Measurements from ENCODE around the gene DIABLO.
"Not testable (repeated sequence)": the region's sequence is repeated elsewhere in the genome, so short reads cannot be mapped to it uniquely, and the experiment has no call there.

The DIABLO gene

DNA sequence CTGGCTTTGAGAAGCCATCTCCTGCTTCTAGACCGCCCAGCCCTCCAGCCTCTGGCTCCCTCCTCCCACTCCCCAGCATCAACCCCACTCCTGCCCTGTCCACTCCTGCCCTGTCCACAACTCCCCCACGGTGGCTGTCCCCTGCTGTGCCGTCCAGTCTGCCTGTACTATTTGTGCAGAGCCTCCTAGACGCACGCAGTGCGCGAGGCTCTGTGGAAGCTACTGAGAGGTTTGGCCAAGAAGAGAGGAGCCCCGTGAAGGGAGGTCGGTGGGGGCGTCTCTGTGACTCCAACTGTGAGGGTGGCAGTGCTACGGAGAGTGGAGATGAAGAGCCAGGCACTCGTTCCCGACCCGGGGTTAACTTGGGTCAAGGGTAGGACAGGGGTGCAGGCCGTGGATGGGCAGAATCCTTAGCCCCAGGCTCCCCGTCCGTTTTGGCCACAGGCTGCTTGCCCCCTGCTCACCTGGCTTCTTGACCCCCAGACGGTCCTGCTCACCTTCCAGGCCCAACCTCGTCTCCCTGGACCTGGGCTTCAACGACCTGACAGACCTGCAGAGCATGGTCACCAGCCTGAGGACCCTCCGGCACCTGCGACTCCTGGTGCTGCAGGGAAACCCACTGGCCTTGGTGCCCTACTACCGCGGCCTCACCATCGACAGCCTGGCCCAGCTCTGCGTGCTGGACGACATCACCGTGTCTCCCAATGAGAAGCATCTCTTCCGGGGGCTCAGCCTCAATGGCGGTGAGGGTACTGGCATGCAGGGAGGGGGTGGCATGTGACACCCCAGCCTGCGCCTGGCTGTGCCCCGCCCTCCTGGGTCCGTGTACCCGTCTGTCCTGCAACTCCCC lies 36.0 kb downstream of the DIABLO start:
- DNase-seq (ENCODE audit: low read depth in 2 of 2): no peak

DNA sequence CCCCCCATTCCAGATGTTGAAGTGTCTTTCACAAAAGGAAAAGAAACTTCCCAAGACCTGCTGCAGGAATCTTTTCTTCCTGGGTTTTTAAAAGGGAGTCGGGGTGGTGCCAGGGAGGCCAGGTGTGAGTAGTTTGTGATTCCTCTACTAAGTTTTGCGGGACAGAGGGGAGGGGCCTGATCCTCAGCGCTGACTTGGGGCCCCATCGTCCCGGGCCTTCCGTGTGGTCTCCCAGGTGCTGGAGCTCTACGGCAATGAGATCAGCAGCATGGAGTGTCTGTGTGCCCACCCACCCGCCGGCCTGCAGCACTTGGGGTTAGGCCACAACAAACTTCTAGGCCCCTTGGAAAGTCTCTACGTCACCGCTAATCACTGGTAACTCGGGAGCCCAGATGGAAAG lies 38.4 kb downstream of the DIABLO start:
- DNase-seq (ENCODE audit: low read depth in 2 of 2): no peak

GRCh38 chr12:122185494-122186082 lies 40.3 kb downstream of the DIABLO start:
- no peak for DNase-seq (ENCODE audit: low read depth in 2 of 2)

DNA sequence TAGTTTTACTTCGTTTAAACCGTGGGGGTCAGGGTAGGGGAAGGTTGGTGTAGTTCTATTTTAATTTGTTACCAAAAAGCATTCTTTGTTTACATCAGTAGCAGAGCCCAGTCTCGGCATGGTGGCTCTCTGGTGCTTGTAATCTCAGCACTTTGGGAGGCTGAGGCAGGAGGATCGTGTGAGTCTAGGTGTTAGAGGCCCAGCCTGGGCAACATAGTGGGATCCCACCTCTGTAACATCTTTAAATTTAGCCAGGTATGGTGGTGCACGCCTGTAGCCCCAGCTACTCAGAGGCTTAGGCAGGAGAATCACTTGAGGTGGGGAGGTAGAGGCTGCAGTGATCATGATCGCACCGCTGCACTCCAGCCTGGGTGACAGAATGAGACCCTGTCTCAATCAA lies 40.8 kb downstream of the DIABLO start:
- no peak for DNase-seq (ENCODE audit: low read depth in 2 of 2)

GRCh38 chr12:122184517-122184916 lies 41.3 kb downstream of the DIABLO start:
- DNase-seq (ENCODE audit: low read depth in 2 of 2): no peak

GRCh38 chr12:122183588-122183940 lies 42.3 kb downstream of the DIABLO start:
- no peak for DNase-seq (ENCODE audit: low read depth in 2 of 2)

GRCh38 chr12:122182887-122183587 lies 42.8 kb downstream of the DIABLO start, which contains the start of gene LRRC43:
LRRC43 (plus strand) TSS chr12:122183123; CDS start chr12:122183145, 22 bp downstream.
- no peak for DNase-seq (ENCODE audit: low read depth in 2 of 2)

GRCh38 chr12:122176473-122176872 lies 49.4 kb downstream of the DIABLO start:
- not testable (repeated sequence) for DNase-seq (ENCODE audit: low read depth in 2 of 2)

GRCh38 chr12:122174155-122174845 lies 51.6 kb downstream of the DIABLO start, which contains the start of gene IL31:
IL31 (minus strand) TSS chr12:122174221; CDS start chr12:122174172, 49 bp downstream.
- DNase-seq (ENCODE audit: low read depth in 2 of 2): peak in 1 of 2 donors; percentile 40

DNA sequence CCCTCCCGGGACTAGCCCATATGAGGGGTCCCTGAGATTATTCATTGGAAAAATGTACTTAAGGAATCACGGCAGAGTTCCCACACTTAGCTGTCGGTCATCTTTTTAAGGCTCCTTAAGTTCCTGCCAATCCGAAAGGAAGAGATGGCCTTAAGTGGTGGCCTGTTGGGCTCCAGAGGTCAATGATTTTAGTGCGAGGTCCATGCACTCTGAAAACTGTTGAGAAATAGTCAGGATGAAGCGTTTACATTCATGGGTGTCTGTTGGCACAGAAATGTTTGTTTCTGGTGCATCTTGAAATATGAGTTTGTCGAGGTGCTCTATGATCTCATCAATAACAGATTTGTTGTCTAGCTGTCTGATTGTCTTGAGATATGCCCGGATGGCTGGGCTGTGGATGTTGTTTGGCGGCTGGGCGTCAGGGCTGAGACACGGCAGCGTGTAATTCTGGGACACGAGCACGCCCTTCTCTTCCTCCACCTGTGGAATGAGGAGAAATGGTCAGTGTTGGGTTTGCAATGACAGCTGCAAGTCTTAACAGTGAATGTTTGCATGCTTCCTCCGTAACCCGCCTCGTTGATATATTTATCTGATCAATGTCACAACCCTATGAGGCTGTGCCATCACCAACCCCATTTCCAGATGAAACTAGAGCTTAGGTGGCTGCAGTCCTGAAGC lies 53.5 kb downstream of the DIABLO start:
- no peak for DNase-seq (ENCODE audit: low read depth in 2 of 2)

- DNase-seq (ENCODE audit: low read depth in 2 of 2): no peak
Observed at GRCh38 chr12:122171399-122171798, 54.5 kb downstream of the DIABLO start.

DNA sequence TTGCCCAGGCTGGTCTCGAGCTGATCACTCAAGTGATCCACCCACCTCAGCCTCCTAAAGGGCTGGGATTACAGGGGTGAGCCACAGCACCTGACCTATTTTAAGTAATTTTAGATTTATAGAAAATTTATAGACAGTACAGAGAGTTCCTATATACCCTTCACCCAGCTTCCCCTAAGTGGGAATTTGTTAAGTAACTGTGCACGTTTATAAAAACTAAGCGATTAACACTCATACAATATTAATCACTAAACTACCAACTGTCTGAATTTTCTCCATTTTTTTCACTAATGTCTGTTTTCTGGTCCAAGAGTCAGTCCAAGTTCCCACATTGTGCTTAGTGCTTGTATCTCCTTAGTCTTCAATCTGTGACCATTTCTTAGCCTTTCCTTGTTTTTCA lies 57.4 kb downstream of the DIABLO start:
- no peak for DNase-seq (ENCODE audit: low read depth in 2 of 2)

DNA sequence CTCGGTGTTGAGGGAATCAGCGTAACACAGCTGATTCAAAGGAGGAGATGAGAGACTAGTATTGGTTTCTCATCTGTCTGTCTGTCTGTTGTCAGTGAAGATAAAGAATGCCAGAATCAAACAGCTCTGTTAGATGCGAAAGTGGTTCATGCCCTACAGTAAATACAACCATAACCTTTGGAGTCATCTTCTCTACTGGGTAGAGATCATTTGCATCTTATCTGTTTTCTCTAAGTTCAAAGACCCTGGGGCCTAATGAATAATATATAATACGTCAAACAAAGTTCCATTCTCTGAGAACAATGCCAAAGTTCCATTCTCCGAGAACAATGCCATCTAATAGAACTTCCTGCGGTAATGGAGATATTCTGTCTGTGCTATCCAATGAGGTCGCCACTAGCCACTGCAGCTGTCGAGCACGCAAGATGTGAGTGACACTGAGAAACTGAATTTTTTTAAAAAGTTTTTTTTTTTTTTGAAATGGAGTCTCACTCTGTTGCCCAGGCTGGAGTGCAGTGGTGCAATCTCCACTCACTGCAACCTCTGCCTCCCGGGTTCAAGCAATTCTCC lies 58.4 kb downstream of the DIABLO start:
- DNase-seq (ENCODE audit: low read depth in 2 of 2): no peak

- DNase-seq (ENCODE audit: low read depth in 2 of 2): peak; percentile 30 to 65
Observed at GRCh38 chr12:122166422-122167349, 59.2 kb downstream of the DIABLO start.

DNA sequence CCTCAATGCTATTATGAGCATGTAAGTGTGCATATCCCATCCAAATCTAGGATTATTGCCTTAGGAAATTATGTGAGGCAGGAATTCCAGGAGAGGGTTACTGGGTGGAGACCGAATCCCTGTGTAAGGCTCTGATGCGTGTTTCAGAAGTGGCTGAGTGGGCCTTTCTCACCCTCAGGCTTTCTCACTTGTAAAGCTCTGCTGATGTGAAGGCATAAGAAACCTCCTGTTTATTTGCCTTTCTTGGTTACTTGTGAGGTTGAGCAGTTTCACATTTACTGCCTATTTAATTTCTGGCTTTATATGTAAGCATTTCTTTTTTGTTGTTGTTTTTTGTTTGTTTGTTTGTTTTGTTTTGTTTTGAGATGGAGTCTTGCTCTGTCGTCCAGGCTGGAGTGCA lies 62.9 kb downstream of the DIABLO start:
- DNase-seq (ENCODE audit: low read depth in 2 of 2): no peak

DNA sequence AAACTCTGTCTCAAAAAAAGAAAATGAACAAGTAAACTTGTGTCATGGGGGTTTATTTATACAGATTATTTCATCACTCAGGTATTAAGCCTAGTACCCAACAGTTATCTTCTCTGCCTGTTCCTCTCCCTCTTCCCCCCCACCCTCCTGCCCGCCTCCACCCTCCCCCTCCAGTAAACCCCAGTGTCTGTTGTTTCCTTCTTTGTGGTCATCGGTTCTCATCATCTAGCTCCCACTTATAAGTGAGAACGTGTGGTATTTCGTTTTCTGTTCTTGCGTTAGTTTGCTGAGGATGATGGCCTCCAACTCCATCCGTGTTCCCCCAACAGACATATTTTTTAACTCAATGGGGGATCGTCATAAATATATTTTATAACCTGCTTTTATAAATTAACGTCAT lies 64.2 kb downstream of the DIABLO start:
- no peak for DNase-seq (ENCODE audit: low read depth in 2 of 2)

- no peak for DNase-seq (ENCODE audit: low read depth in 2 of 2)
Observed at GRCh38 chr12:122160761-122161160, 65.1 kb downstream of the DIABLO start.

DNA sequence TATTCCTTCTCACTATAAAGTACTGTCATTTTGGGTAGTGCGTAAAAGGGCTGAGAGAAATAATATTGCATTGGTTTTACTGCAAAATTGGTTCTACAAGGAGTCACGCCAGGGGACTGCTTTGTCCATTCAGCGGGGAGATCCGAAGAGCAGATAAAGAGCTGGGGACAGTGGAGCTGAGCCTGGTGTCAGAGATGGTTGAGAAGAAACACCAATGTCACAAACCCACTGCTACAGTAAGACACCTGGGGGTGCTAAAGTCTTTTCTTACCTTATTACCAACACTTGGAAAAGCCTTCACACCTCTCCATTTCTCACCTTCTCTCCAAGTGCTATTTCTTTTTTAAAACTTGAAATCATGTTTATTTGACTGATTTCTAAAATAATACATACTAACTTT lies 66.0 kb downstream of the DIABLO start:
- DNase-seq (ENCODE audit: low read depth in 2 of 2): no peak

- DNase-seq (ENCODE audit: low read depth in 2 of 2): no peak
Observed at GRCh38 chr12:122158700-122159285, 67.1 kb downstream of the DIABLO start.
